Astrocyte of the cerebellum (primary cell): ENCODE data around the gene TINAG.

Source experiments
- DNase-seq: peaks from one replicate; pipeline ENCODE4 v3.0.0-alpha.2; 2011; ENCODE audit warnings: low read depth
- H3K4me3 ChIP-seq: 2 replicates; pipeline ENCODE4 v1.5.1; 2011; ENCODE audit warnings: mild to moderate bottlenecking, low read depth, low read length, moderate library complexity
- CTCF ChIP-seq: IDR thresholded peaks from 2 replicates; pipeline ENCODE4 v1.5.1; 2012; ENCODE audit warnings: low read length, low read depth, moderate library complexity, mild to moderate bottlenecking; ENCODE audit errors: missing control alignments
- in situ Hi-C: cut with HindIII; loops from 2 replicates; pipeline ENCODE4 v1.10.0; 2017; ENCODE audit warnings: low sequenced_read_pairs

Gene TINAG

GRCh38 chr6:54286141-54286540 is 22.1 kb upstream of the TINAG start:
- in situ Hi-C loops = no loop called here
- TF ChIP-seq CTCF = no peak
- DNase-seq = no peak

GRCh38 chr6:54288474-54288873 is 19.8 kb upstream of the TINAG start:
- TF ChIP-seq CTCF = no peak
- no peak overlapping the region for H3K4me3 ChIP-seq
- in situ Hi-C loops = no loop called here
- no peak for DNase-seq

More at GRCh38 chr6:54286141-54286540, 22.1 kb upstream of the TINAG start:
- no peak overlapping the region for H3K4me3 ChIP-seq

GRCh38 chr6:54289426-54289825 is 18.8 kb upstream of the TINAG start:
- TF ChIP-seq CTCF = no peak
- in situ Hi-C loops = no loop called here
- no peak overlapping the region for H3K4me3 ChIP-seq
- DNase-seq = no peak

- H3K4me3 ChIP-seq = no peak overlapping the region
- in situ Hi-C loops = no loop called here
- DNase-seq = peak; percentile 27
- no peak for TF ChIP-seq CTCF
Observed at GRCh38 chr6:54291146-54291545, 17.1 kb upstream of the TINAG start.

GRCh38 chr6:54291738-54292137 is 16.5 kb upstream of the TINAG start:
- in situ Hi-C loops = no loop called here
- no peak overlapping the region for H3K4me3 ChIP-seq
- TF ChIP-seq CTCF = no peak
- peak; percentile 34 for DNase-seq

- no peak overlapping the region for H3K4me3 ChIP-seq
- no peak for TF ChIP-seq CTCF
- in situ Hi-C loops = no loop called here
- DNase-seq = no peak
Observed at GRCh38 chr6:54294965-54295532, 13.2 kb upstream of the TINAG start.
